HPDE6-E6E7 (cell line): ENCODE measurements around the gene RASA4.
"Not testable (repeated sequence)": the region's sequence is repeated elsewhere in the genome, so short reads cannot be mapped to it uniquely, and the experiment has no call there.

Experiments used
- DNase-seq: peaks from one replicate; pipeline ENCODE4 v3.0.0; 2011; ENCODE audit warnings: missing footprints; ENCODE audit errors: extremely low spot score

The RASA4 gene

DNA sequence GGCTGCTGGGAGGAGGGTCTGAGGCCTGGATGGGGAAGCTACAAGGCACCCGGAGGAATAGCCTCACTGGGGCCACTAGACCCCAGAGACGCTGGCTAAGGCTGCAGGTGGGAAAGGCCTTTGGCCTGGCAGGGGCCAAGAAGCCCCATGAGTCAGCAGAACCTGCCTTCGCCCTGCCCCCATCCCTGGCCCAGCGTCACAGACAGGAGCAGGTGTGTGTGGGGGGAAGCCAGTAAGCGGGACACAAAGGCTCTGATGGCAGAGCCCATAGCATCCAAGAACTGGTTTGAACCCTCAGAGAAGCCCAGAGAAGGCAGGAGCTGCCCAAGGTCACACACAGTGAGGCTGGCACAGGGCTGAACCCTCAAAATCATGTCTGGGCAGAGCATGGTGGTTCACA lies 9.7 kb downstream of the RASA4 start:
- not testable (repeated sequence) for DNase-seq

GRCh38 chr7:102604431-102605145 lies 12.0 kb downstream of the RASA4 start:
- not testable (repeated sequence) for DNase-seq

DNA sequence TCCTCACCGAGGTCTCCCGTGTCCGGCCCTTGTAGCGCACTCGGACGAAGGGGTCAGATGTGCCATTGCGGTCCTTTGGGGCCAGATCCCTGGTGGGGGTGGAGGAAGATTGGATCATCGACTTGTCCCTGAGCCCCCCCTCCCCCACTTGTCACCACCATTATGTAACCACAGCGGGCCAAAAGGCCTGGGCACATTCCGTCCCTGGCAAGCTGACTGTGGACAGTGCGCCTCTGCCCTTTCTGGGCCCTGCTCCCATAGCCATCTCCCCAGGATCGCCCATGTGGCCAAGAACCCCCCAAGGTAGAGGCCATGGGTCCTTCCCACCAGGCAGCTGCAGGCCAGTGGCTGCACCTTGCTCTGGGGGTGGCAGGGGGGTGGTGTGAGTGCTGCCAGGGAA lies 14.2 kb downstream of the RASA4 start:
- DNase-seq, result not testable (repeated sequence)

DNA sequence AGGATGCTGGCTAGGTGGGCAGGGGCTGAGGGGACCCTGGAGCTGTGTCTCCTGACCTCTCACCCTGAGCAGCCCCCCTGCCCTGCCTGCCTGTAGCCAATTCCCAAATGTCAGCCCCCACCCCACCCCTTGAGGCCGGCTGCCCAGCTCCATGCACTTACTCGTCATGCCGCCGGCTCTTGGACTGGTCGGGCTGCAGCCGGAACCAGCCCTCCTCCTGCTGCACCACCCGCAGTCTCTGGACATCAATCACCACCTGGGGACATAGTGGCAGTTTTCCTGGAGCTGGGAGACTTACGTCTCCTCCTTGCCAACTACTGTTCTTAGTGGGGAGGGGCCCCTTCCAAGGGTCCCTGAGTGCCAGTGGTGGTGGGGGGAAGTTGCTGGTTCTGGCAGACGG lies 16.9 kb downstream of the RASA4 start:
- DNase-seq, result not testable (repeated sequence)

- DNase-seq, result not testable (repeated sequence)
Observed at GRCh38 chr7:102596036-102596435, 20.5 kb downstream of the RASA4 start.

GRCh38 chr7:102593637-102594334 lies 22.8 kb downstream of the RASA4 start:
- not testable (repeated sequence) for DNase-seq

GRCh38 chr7:102592477-102593019 lies 24.0 kb downstream of the RASA4 start:
- DNase-seq, result not testable (repeated sequence)

DNA sequence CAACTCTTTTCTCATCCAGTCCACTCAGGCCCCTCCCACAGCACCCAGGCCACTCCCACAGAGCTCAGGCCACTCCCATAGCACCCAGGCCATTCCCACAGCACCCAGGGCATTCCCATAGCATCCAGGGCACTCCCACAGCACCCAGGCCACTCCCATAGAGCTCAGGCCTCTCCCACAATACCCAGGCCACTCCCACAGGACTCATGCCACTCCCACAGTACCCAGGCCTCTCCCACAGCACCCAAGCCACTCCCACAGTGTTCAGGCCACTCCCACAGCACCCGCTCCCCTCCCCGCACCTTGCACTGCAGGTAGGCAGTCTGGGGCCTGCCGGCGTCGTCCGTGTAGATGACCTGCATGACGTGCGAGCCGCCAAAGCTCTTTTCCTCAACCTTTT lies 26.7 kb downstream of the RASA4 start:
- DNase-seq, result not testable (repeated sequence)

DNA sequence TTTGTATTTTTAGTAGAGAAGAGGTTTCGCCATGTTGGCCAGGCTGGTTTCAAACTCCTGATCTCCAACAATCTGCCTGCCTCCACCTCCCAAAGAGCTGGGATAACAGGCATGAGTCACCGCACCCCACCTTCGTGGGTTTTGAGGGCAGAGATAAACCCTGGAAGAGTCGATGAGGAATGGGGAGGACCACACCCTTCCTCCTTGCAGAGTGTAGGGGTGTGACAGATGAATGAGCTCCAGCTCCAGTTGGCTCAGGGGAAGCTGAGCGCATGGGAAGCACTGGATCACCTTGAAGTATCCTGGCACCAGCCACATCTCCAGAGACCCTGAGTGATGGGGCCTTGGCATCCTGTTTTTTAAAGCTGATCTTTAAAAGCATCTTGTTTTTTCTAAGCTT lies 33.1 kb downstream of the RASA4 start:
- not testable (repeated sequence) for DNase-seq

DNA sequence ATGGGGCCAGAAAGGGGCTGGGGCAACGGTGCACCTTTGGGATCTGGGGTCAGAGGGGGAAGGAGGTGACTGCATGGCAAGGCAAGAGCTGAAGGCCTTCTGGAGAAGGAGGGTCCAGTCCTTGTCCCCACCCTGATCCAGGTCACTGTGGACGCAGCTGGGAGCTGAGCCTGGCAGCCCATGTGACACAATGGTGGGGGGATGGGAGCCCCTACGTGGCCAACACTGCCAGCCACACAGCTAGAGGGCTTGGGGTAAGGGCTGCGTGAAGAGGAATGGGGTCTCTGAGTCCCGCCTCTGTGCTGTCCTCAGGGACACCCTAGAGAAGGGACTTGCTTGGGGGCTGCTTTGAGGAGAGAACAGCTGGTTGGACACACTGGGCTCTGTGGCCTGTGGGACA lies 34.8 kb downstream of the RASA4 start:
- not testable (repeated sequence) for DNase-seq

- not testable (repeated sequence) for DNase-seq
Observed at GRCh38 chr7:102578486-102578885, 38.1 kb downstream of the RASA4 start.

- not testable (repeated sequence) for DNase-seq
Observed at GRCh38 chr7:102577315-102578240, 39.0 kb downstream of the RASA4 start.

GRCh38 chr7:102576363-102576762 lies 40.2 kb downstream of the RASA4 start:
- DNase-seq, result not testable (repeated sequence)

GRCh38 chr7:102574607-102575006 lies 41.9 kb downstream of the RASA4 start:
- DNase-seq, result not testable (repeated sequence)

- not testable (repeated sequence) for DNase-seq
Observed at GRCh38 chr7:102572261-102573239, 44.0 kb downstream of the RASA4 start, which contains the start of gene POLR2J3. Gene POLR2J3, minus strand, starts transcription at chr7:102572583. Its CDS starts 62 bp downstream, at chr7:102572521.

- DNase-seq, result not testable (repeated sequence)
Observed at GRCh38 chr7:102568620-102569019, 47.9 kb downstream of the RASA4 start.

DNA sequence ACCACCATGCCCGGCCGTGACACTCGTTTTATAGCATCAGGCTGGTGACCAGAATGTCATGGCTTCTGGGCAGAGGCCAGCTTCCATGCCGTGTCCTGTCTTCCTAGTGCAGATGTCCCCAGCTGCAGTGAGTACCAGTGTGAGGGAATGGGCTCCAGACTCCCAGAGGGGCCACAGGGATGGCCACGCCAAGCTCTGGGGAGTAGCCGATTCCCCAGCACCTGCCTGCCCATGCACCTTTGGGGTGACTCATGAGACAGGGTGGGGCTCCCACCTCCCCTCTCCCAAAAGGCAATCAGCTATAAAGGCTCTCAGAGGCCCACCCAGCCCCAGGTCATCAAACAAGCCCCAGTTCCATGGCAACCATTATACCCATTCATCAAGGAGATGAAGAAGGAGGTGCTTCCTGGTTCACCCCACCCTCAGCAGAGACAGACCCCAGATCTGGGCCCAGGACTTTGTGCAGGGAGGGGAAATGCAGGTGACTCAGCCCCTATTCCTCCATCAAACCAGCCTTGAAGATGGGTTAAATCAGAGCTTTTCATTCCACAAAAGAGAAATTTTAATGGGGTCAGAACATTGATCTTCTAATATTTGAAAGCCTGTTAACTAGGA lies 65.6 kb downstream of the RASA4 start, which contains the start of gene SPDYE2:
SPDYE2 (plus strand) TSS at position 419 of the 615 bp plus-strand sequence. CDS start 2,030 bp downstream, outside the sequence.
- DNase-seq, result not testable (repeated sequence)

- not testable (repeated sequence) for DNase-seq
Observed at GRCh38 chr7:102546353-102546752, 70.2 kb downstream of the RASA4 start.

DNA sequence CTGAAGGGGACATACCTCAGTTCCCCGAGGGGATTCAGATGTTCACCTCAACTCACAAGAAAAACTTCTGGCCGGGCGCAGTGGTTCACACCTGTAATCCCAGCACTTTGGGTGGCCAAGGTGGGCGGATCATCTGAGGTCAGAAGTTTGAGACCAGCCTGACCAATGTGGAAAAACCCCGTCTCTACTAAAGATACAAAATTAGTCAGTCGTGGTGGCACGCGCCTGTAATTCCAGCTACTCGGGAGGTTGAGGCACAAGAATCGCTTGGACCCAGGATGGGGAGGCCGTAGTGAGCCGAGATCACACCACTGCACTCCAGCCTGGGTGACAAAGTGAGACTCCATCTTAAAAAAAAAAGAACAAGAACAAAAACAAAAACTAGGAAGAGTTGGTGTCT lies 71.3 kb downstream of the RASA4 start:
- not testable (repeated sequence) for DNase-seq

- not testable (repeated sequence) for DNase-seq
Observed at GRCh38 chr7:102544372-102544771, 72.2 kb downstream of the RASA4 start.
